ENCODE measurements around the gene CNKSR3. TPM values are rescaled to one million over a fixed set of nuclear protein-coding genes. Genes with fewer than 3 reads are reported as not detected.

CNKSR3 gene
- 2.8 and 5.3 TPM in 2 replicates for total RNA-seq

GRCh38 chr6:154510144-154510905 lies at the start of gene CNKSR3:
CNKSR3 (minus strand) TSS chr6:154510685; CDS start chr6:154510114, 571 bp downstream.

GRCh38 chr6:154356690-154357089 lies 153.8 kb downstream of the CNKSR3 start, which contains the start of gene IPCEF1:
IPCEF1 (minus strand) TSS chr6:154356803; CDS start chr6:154265947, 90,856 bp downstream.

Other genes with a start within 250 kb of the CNKSR3 start
- under 0.01 TPM in 2 replicates for gene IPCEF1, start 153.9 kb downstream of the CNKSR3 start, total RNA-seq
- 18.6 and 20.0 TPM in 2 replicates for gene SCAF8, start 222.7 kb upstream of the CNKSR3 start, total RNA-seq